Thyroid gland (tissue), 4 donors: ENCODE results near the gene FBXO21.

Source experiments
- POLR2A ChIP-seq, 2 donors: fragments of 450-650 bp; IDR thresholded peaks; one replicate each; pipeline ENCODE4 v1.6.1; 2017; ENCODE audit warnings: antibody characterized with exemption in 2 of 2, mild to moderate bottlenecking in 2 of 2, moderate library complexity in 1 of 2
- TF ChIP-seq, protein P1 (sequence below), 6 experiments: fragments of 200-600 bp in 3 of 6; fragments of 450-650 bp in 3 of 6; sonication (generic) in 3 of 6; IDR thresholded peaks; one replicate each; pipeline ENCODE4 v1.5.1; 2016 to 2019; ENCODE audit warnings: antibody characterized with exemption in 6 of 6, mild to moderate bottlenecking in 2 of 6, inconsistent platforms in 1 of 6, moderate library complexity in 1 of 6

DNA sequence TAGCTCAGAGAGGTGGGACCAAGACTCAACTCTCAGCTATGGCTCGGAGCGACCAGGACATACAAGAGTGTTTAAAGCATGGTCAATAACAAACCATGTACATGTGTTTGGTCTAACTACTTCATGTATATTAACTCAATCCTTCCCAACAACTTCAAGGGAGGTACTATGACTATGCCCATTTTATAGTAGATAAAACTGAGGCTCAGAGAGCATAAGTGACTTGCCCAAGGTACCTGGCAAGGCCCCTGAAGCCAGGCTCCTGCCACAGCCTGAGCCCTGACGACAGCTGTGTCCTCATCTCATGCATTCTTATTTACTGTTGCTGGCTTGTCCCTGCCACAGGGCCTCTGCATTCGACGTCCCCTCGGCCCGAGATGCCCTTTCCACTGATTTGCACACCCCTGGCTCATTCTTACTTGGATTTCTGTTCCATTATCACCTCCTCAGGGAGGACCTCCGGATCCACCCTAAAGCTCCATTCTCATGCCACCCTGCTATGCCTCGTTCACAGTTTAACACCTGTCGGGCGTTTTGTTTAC, 93.7 kb downstream of the FBXO21 start:
- TF ChIP-seq, protein P1, sequence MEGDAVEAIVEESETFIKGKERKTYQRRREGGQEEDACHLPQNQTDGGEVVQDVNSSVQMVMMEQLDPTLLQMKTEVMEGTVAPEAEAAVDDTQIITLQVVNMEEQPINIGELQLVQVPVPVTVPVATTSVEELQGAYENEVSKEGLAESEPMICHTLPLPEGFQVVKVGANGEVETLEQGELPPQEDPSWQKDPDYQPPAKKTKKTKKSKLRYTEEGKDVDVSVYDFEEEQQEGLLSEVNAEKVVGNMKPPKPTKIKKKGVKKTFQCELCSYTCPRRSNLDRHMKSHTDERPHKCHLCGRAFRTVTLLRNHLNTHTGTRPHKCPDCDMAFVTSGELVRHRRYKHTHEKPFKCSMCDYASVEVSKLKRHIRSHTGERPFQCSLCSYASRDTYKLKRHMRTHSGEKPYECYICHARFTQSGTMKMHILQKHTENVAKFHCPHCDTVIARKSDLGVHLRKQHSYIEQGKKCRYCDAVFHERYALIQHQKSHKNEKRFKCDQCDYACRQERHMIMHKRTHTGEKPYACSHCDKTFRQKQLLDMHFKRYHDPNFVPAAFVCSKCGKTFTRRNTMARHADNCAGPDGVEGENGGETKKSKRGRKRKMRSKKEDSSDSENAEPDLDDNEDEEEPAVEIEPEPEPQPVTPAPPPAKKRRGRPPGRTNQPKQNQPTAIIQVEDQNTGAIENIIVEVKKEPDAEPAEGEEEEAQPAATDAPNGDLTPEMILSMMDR (IDR thresholded peaks at IDR 0.05) = no peak
- no peak for TF ChIP-seq POLR2A (IDR thresholded peaks at IDR 0.05)
